ENCODE data around the gene PPARGC1A. TPM values are rescaled to one million over a fixed set of nuclear protein-coding genes. Genes with fewer than 3 reads are reported as not detected.

Gene PPARGC1A
- total RNA-seq, 6 donors from 2014 or later = 4.6 to 16.8 (median 11.8) TPM

- no peaks in the 10 kb centered on the region for H3K36me3 ChIP-seq
- no peaks in the 10 kb centered on the region for H3K27me3 ChIP-seq
- peaks cover 0 to 20% (median 4%) of the 10 kb centered on the region in 4 donors for H3K4me1 ChIP-seq
- no peak for TF ChIP-seq CTCF (IDR thresholded peaks at IDR 0.05)
- TF ChIP-seq POLR2AphosphoS5 (IDR thresholded peaks at IDR 0.05) = peak in 1 of 2 donors; percentile 24
- peak in 1 of 4 donors; percentile 20 for TF ChIP-seq POLR2A (IDR thresholded peaks at IDR 0.05)
- DNase-seq = no peak
- WGBS, 2 donors = 12% methylated on average over 23 to 25 of the region's 25 CpGs
- ATAC-seq (ENCODE audit: low FRiP score in 2 of 2) = peak; percentile 59 to 64
- peak overlapping the region; percentile 64 to 76 (median 68) for H3K27ac ChIP-seq
- no peaks in the 10 kb centered on the region for H3K9me3 ChIP-seq
- H3K4me3 ChIP-seq = peak overlapping the region; percentile 16 to 54 (median 46)
These were observed 1.2 kb downstream of the PPARGC1A start for GRCh38 chr4:23888421-23889319.

GRCh38 chr4:23887989-23888388 is 1.9 kb downstream of the PPARGC1A start:
- 70 to 73% methylated on average over 7 of the region's 7 CpGs for WGBS, 2 donors
- ATAC-seq (ENCODE audit: low FRiP score in 2 of 2) = no peak
- peak overlapping the region in 3 of 4 donors; percentile 64 to 76 (median 70) for H3K27ac ChIP-seq

GRCh38 chr4:23887173-23887572 is 2.7 kb downstream of the PPARGC1A start:
- Histone ChIP-seq H3K4me1 (peaks cover 0 to 20% (median 4%) of the 10 kb centered on the region in 4 donors), H3K36me3 (no peaks in the 10 kb centered on the region), H3K4me3 (no peak overlapping the region), H3K27me3 (no peaks in the 10 kb centered on the region), H3K27ac (no peak overlapping the region), H3K9me3 (no peaks in the 10 kb centered on the region)
- WGBS, 2 donors = 81 to 88% methylated on average over 3 of the region's 3 CpGs
- DNase-seq (no peak), ATAC-seq (ENCODE audit: low FRiP score in 2 of 2) (no peak)
- TF ChIP-seq POLR2AphosphoS5 (IDR thresholded peaks at IDR 0.05) = no peak
- no peak for TF ChIP-seq CTCF (IDR thresholded peaks at IDR 0.05)
- no peak for TF ChIP-seq POLR2A (IDR thresholded peaks at IDR 0.05)
- TF ChIP-seq EP300 (IDR thresholded peaks at IDR 0.05) = no peak

More at GRCh38 chr4:23887989-23888388, 1.9 kb downstream of the PPARGC1A start:
- H3K4me1 ChIP-seq = peaks cover 0 to 20% (median 4%) of the 10 kb centered on the region in 4 donors
- no peak for TF ChIP-seq POLR2A (IDR thresholded peaks at IDR 0.05)
- no peak for TF ChIP-seq POLR2AphosphoS5 (IDR thresholded peaks at IDR 0.05)
- no peak for TF ChIP-seq CTCF (IDR thresholded peaks at IDR 0.05)
- no peak for TF ChIP-seq EP300 (IDR thresholded peaks at IDR 0.05)
- no peaks in the 10 kb centered on the region for H3K9me3 ChIP-seq
- H3K27me3 ChIP-seq = no peaks in the 10 kb centered on the region
- peak overlapping the region in 3 of 4 donors; percentile 43 to 54 (median 49) for H3K4me3 ChIP-seq
- no peaks in the 10 kb centered on the region for H3K36me3 ChIP-seq
- no peak for DNase-seq

- H3K4me3 ChIP-seq = no peak overlapping the region
- H3K27me3 ChIP-seq = no peaks in the 10 kb centered on the region
- TF ChIP-seq POLR2A (IDR thresholded peaks at IDR 0.05) (no peak), CTCF (IDR thresholded peaks at IDR 0.05) (no peak), EP300 (IDR thresholded peaks at IDR 0.05) (no peak), POLR2AphosphoS5 (IDR thresholded peaks at IDR 0.05) (no peak)
- no peak overlapping the region for H3K27ac ChIP-seq
- no peaks in the 10 kb centered on the region for H3K36me3 ChIP-seq
- H3K9me3 ChIP-seq = no peaks in the 10 kb centered on the region
- WGBS, 2 donors = 94 to 96% methylated on average over 6 of the region's 6 CpGs
- ATAC-seq (ENCODE audit: low FRiP score in 2 of 2) = no peak
- H3K4me1 ChIP-seq = peaks cover 0 to 25% (median 8%) of the 10 kb centered on the region in 4 donors
- DNase-seq = no peak
These were observed 3.8 kb downstream of the PPARGC1A start for GRCh38 chr4:23885943-23886590.
